Parathyroid adenoma (tissue), 2 donors: Measurements from ENCODE around the gene PCDHGA2.

Experiments
- H2AFZ ChIP-seq: fragments of 300-600 bp; sonication (generic); one replicate; pipeline ENCODE4 v1.7.0; 2017; ENCODE audit warnings: antibody characterized with exemption, mild to moderate bottlenecking
- H3K27ac ChIP-seq: fragments of 300-600 bp; sonication (generic); one replicate; pipeline ENCODE4 v1.7.0; 2017
- H3K27me3 ChIP-seq: fragments of 300-600 bp; sonication (generic); one replicate; pipeline ENCODE4 v1.7.0; 2017; ENCODE audit warnings: low read length; ENCODE audit not compliant: control insufficient read depth, insufficient read depth
- H3K36me3 ChIP-seq: fragments of 300-600 bp; sonication (generic); one replicate; pipeline ENCODE4 v1.7.0; 2017; ENCODE audit warnings: low read length; ENCODE audit not compliant: control insufficient read depth, insufficient read depth
- H3K4me1 ChIP-seq: fragments of 300-600 bp; sonication (generic); one replicate; pipeline ENCODE4 v1.7.0; 2017; ENCODE audit warnings: control low read depth
- H3K4me2 ChIP-seq: fragments of 300-600 bp; sonication (generic); one replicate; pipeline ENCODE4 v1.7.0; 2017; ENCODE audit warnings: low read length
- H3K4me3 ChIP-seq: fragments of 300-600 bp; sonication (generic); one replicate; pipeline ENCODE4 v1.7.0; 2017; ENCODE audit warnings: low read depth, low read length
- H3K79me2 ChIP-seq: fragments of 300-600 bp; sonication (generic); one replicate; pipeline ENCODE4 v1.7.0; 2017; ENCODE audit warnings: control low read depth
- H3K9ac ChIP-seq: fragments of 300-600 bp; sonication (generic); one replicate; pipeline ENCODE4 v1.7.0; 2017; ENCODE audit warnings: mild to moderate bottlenecking
- H3K9me3 ChIP-seq: fragments of 300-600 bp; sonication (generic); one replicate; pipeline ENCODE4 v1.7.0; 2017; ENCODE audit warnings: low read length; ENCODE audit not compliant: control insufficient read depth
- CTCF ChIP-seq: fragments of 300-600 bp; sonication (generic); IDR thresholded peaks from one replicate; pipeline ENCODE4 v1.7.0; 2017; ENCODE audit warnings: antibody characterized with exemption, mild to moderate bottlenecking
- donor health status: primary hyperparathyroidism.

The PCDHGA2 gene

DNA sequence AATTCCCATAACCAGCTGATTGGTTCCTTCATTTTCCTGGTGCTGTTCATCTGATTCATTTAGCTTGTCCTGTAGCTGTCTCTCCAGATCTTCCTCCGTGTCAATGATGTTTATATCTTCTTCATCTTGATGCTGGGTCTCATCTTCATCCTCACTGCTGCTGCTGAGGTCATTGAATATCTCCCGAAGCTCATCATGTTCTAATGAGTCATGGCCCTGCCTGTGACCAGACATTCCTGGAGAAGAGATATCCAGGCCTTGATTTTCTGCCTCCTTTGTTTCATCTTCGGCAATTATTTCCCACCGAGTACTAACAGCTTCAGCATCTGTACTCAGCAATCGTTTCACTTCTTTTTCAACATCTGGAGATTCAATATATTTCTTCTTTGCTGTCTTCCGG lies 19.4 kb upstream of the PCDHGA2 start:
- Histone ChIP-seq H3K27me3 (no peaks in the 10 kb centered on the region), H3K79me2 (peaks cover 13% of the 10 kb centered on the region), H3K9me3 (peaks cover 30% of the 10 kb centered on the region), H3K4me2 (no peak overlapping the region), H3K4me3 (no peak overlapping the region), H3K27ac (no peak overlapping the region), H2AFZ (no peak overlapping the region), H3K4me1 (peaks cover 5% of the 10 kb centered on the region), H3K36me3 (peaks cover 41% of the 10 kb centered on the region), H3K9ac (no peak overlapping the region)
- no peak for TF ChIP-seq CTCF

- Histone ChIP-seq H2AFZ (no peak overlapping the region), H3K36me3 (peaks cover 41% of the 10 kb centered on the region), H3K27ac (peak overlapping the region; percentile 96), H3K4me1 (peaks cover 5% of the 10 kb centered on the region), H3K9ac (no peak overlapping the region), H3K9me3 (peaks cover 30% of the 10 kb centered on the region), H3K27me3 (no peaks in the 10 kb centered on the region), H3K4me3 (peak overlapping the region; percentile 97), H3K4me2 (peak overlapping the region; percentile 96), H3K79me2 (peaks cover 13% of the 10 kb centered on the region)
- TF ChIP-seq CTCF: no peak
Measured at GRCh38 chr5:141319699-141320098, 18.9 kb upstream of the PCDHGA2 start.

- Histone ChIP-seq H3K79me2 (peaks cover 13% of the 10 kb centered on the region), H2AFZ (peak within 1 kb of the TSS; percentile 81), H3K36me3 (peaks cover 41% of the 10 kb centered on the region), H3K4me2 (peak within 1 kb of the TSS; percentile 96), H3K27me3 (no peaks in the 10 kb centered on the region), H3K9ac (peak within 1 kb of the TSS; percentile 87), H3K4me3 (peak within 1 kb of the TSS; percentile 97), H3K27ac (peak within 1 kb of the TSS; percentile 96), H3K4me1 (peaks cover 5% of the 10 kb centered on the region), H3K9me3 (peaks cover 30% of the 10 kb centered on the region)
- peak; percentile 96 for TF ChIP-seq CTCF
Measured at GRCh38 chr5:141320225-141321169, 18.1 kb upstream of the PCDHGA2 start, which contains the start of gene TAF7. TAF7 (minus strand) TSS chr5:141320784; CDS start chr5:141320044, 740 bp downstream.

- no peak overlapping the region for H3K9ac ChIP-seq
- H2AFZ ChIP-seq: no peak overlapping the region
- no peak overlapping the region for H3K4me3 ChIP-seq
- H3K4me2 ChIP-seq: no peak overlapping the region
- H3K27ac ChIP-seq: no peak overlapping the region
- TF ChIP-seq CTCF: no peak
- peaks cover 32% of the 10 kb centered on the region for H3K36me3 ChIP-seq
- H3K4me1 ChIP-seq: peaks cover 5% of the 10 kb centered on the region
- H3K27me3 ChIP-seq: no peaks in the 10 kb centered on the region
- H3K9me3 ChIP-seq: peaks cover 30% of the 10 kb centered on the region
- peaks cover 13% of the 10 kb centered on the region for H3K79me2 ChIP-seq
Measured at GRCh38 chr5:141322261-141322660, 16.3 kb upstream of the PCDHGA2 start.
